Activated CD4-positive, alpha-beta T cell treated with anti-CD3 and anti-CD28 coated beads, Interleukin-2, amount 10 ng/mL, durations not matched to agents 7 days and 5 days (primary cell): ENCODE results near the gene SBF2. TPM values are rescaled to one million over a fixed set of nuclear protein-coding genes. Genes with fewer than 3 reads are reported as not detected.

Experiments used
- CTCF ChIA-PET: fragments of 350-600 bp; sonication (Branson Sonifier 250); formaldehyde crosslinking; loops from one replicate; lab custom pipeline; 2021; ENCODE audit warnings: antibody characterized with exemption; lab: Charles Lee
- POLR2A ChIA-PET: fragments of 350-600 bp; sonication (Branson Sonifier 250); formaldehyde crosslinking; loops from one replicate; lab custom pipeline; 2021; ENCODE audit warnings: antibody characterized with exemption; lab: Charles Lee
- DNase-seq: peaks from one replicate; pipeline ENCODE4 v3.0.0-alpha.2; 2020
- H3K27ac Mint-ChIP-seq: one replicate; pipeline ENCODE4 v1.8.0; 2021; ENCODE audit warnings: mild to moderate bottlenecking, moderate library complexity, mixed read lengths
- H3K27me3 Mint-ChIP-seq: one replicate; pipeline ENCODE4 v1.8.0; 2021; ENCODE audit warnings: mixed read lengths
- H3K36me3 Mint-ChIP-seq: one replicate; pipeline ENCODE4 v1.8.0; 2021; ENCODE audit warnings: low read depth, mixed read lengths
- H3K4me1 Mint-ChIP-seq: one replicate; pipeline ENCODE4 v1.8.0; 2021; ENCODE audit warnings: mixed read lengths
- H3K4me3 Mint-ChIP-seq: one replicate; pipeline ENCODE4 v1.8.0; 2021; ENCODE audit warnings: mild to moderate bottlenecking, moderate library complexity, mixed read lengths
- H3K9me3 Mint-ChIP-seq: one replicate; pipeline ENCODE4 v1.8.0; 2021; ENCODE audit warnings: mixed read lengths
- total RNA-seq, 2 experiments: library from RNA; stranded (reverse); gene quantifications; one replicate each; pipeline ENCODE4 v1.2.3, GENCODE V29; 2021

SBF2 gene
- total RNA-seq, 2 experiments from 2014 or later, result 3.2 to 3.7 TPM

GRCh38 chr11:9874466-9874865 is 419.6 kb downstream of the SBF2 start:
- H3K9me3 Mint-ChIP-seq, result peaks cover 4% of the 10 kb centered on the region
- no peaks in the 10 kb centered on the region for H3K27me3 Mint-ChIP-seq
- no peak for DNase-seq
- ChIA-PET CTCF (interaction anchor here (1.8 kb wide), 1 partner anchor 59 kb away, joined by 6 read pairs; no protein-coding TSS in a partner anchor), POLR2A (no interaction called here)
- H3K27ac Mint-ChIP-seq, result no peak overlapping the region
- no peaks in the 10 kb centered on the region for H3K36me3 Mint-ChIP-seq
- H3K4me3 Mint-ChIP-seq, result no peak overlapping the region
- no peaks in the 10 kb centered on the region for H3K4me1 Mint-ChIP-seq

GRCh38 chr11:9868641-9869040 is 425.4 kb downstream of the SBF2 start:
- no peak for DNase-seq
- Mint-ChIP-seq H3K4me3 (no peak overlapping the region), H3K4me1 (no peaks in the 10 kb centered on the region), H3K36me3 (no peaks in the 10 kb centered on the region), H3K27ac (no peak overlapping the region), H3K9me3 (peaks cover 7% of the 10 kb centered on the region), H3K27me3 (no peaks in the 10 kb centered on the region)
- ChIA-PET POLR2A (no interaction called here), CTCF (no interaction called here)

GRCh38 chr11:9862981-9863380 is 431.0 kb downstream of the SBF2 start:
- ChIA-PET CTCF (interaction anchor here (0.6 to 1.5 kb wide), 5 partner anchors 8 to 463 kb away, joined by 3 to 4 read pairs (median 3); no protein-coding TSS in a partner anchor), POLR2A (no interaction called here)
- no peak for DNase-seq
- Mint-ChIP-seq H3K36me3 (no peaks in the 10 kb centered on the region), H3K27ac (no peak overlapping the region), H3K4me1 (peaks cover 30% of the 10 kb centered on the region), H3K9me3 (peaks cover 2% of the 10 kb centered on the region), H3K27me3 (no peaks in the 10 kb centered on the region), H3K4me3 (no peak overlapping the region)

- peaks cover 32% of the 10 kb centered on the region for H3K4me1 Mint-ChIP-seq
- DNase-seq, result peak; percentile 61
- no peaks in the 10 kb centered on the region for H3K27me3 Mint-ChIP-seq
- POLR2A ChIA-PET, result no interaction called here
- CTCF ChIA-PET, result interaction anchor here (0.7 to 1.5 kb wide), 3 partner anchors 9 to 464 kb away, joined by 3 read pairs; no protein-coding TSS in a partner anchor
- H3K27ac Mint-ChIP-seq, result peak overlapping the region; percentile 48
- no peaks in the 10 kb centered on the region for H3K36me3 Mint-ChIP-seq
- H3K4me3 Mint-ChIP-seq, result no peak overlapping the region
- no peaks in the 10 kb centered on the region for H3K9me3 Mint-ChIP-seq
Observed at GRCh38 chr11:9861860-9862725, 431.9 kb downstream of the SBF2 start.

- POLR2A ChIA-PET, result no interaction called here
- peak overlapping the region; percentile 58 for H3K27ac Mint-ChIP-seq
- H3K4me3 Mint-ChIP-seq, result no peak overlapping the region
- CTCF ChIA-PET, result interaction anchor here (0.7 to 1.8 kb wide), 5 partner anchors 10 to 23 kb away, joined by 3 to 5 read pairs (median 3); no protein-coding TSS in a partner anchor
- no peak for DNase-seq
- peaks cover 32% of the 10 kb centered on the region for H3K4me1 Mint-ChIP-seq
- H3K9me3 Mint-ChIP-seq, result no peaks in the 10 kb centered on the region
- no peaks in the 10 kb centered on the region for H3K36me3 Mint-ChIP-seq
- H3K27me3 Mint-ChIP-seq, result no peaks in the 10 kb centered on the region
Observed at GRCh38 chr11:9859554-9860305, 434.3 kb downstream of the SBF2 start.

GRCh38 chr11:9858822-9859221 is 435.2 kb downstream of the SBF2 start:
- no peaks in the 10 kb centered on the region for H3K36me3 Mint-ChIP-seq
- CTCF ChIA-PET, result interaction anchor here (1.0 to 1.8 kb wide), 2 partner anchors 11 to 15 kb away, joined by 3 to 4 read pairs; no protein-coding TSS in a partner anchor
- peak; percentile 13 for DNase-seq
- POLR2A ChIA-PET, result no interaction called here
- H3K9me3 Mint-ChIP-seq, result no peaks in the 10 kb centered on the region
- H3K27me3 Mint-ChIP-seq, result no peaks in the 10 kb centered on the region
- H3K27ac Mint-ChIP-seq, result peak overlapping the region; percentile 76
- H3K4me3 Mint-ChIP-seq, result no peak overlapping the region
- peaks cover 32% of the 10 kb centered on the region for H3K4me1 Mint-ChIP-seq

- no peaks in the 10 kb centered on the region for H3K36me3 Mint-ChIP-seq
- H3K27me3 Mint-ChIP-seq, result no peaks in the 10 kb centered on the region
- ChIA-PET POLR2A (no interaction called here), CTCF (interaction anchor here (1.1 kb wide), 1 partner anchor 16 kb away, joined by 3 read pairs; no protein-coding TSS in a partner anchor)
- no peak overlapping the region for H3K27ac Mint-ChIP-seq
- peaks cover 32% of the 10 kb centered on the region for H3K4me1 Mint-ChIP-seq
- H3K4me3 Mint-ChIP-seq, result no peak overlapping the region
- no peaks in the 10 kb centered on the region for H3K9me3 Mint-ChIP-seq
- DNase-seq, result no peak
Observed at GRCh38 chr11:9858218-9858617, 435.8 kb downstream of the SBF2 start.

GRCh38 chr11:9855579-9856287 is 438.3 kb downstream of the SBF2 start:
- ChIA-PET CTCF (interaction anchor here (0.6 to 0.8 kb wide), 4 partner anchors 10 to 433 kb away, joined by 3 to 5 read pairs (median 3); no protein-coding TSS in a partner anchor), POLR2A (no interaction called here)
- no peak overlapping the region for H3K27ac Mint-ChIP-seq
- DNase-seq, result no peak
- no peaks in the 10 kb centered on the region for H3K9me3 Mint-ChIP-seq
- peaks cover 24% of the 10 kb centered on the region for H3K4me1 Mint-ChIP-seq
- H3K27me3 Mint-ChIP-seq, result no peaks in the 10 kb centered on the region
- H3K36me3 Mint-ChIP-seq, result no peaks in the 10 kb centered on the region
- no peak overlapping the region for H3K4me3 Mint-ChIP-seq

GRCh38 chr11:9853929-9854552 is 440.0 kb downstream of the SBF2 start:
- Mint-ChIP-seq H3K9me3 (no peaks in the 10 kb centered on the region), H3K27ac (no peak overlapping the region)

GRCh38 chr11:9852465-9852864 is 441.6 kb downstream of the SBF2 start:
- Mint-ChIP-seq H3K9me3 (no peaks in the 10 kb centered on the region), H3K27ac (no peak overlapping the region), H3K4me3 (no peak overlapping the region), H3K4me1 (peaks cover 2% of the 10 kb centered on the region), H3K36me3 (no peaks in the 10 kb centered on the region), H3K27me3 (no peaks in the 10 kb centered on the region)
- ChIA-PET CTCF (no interaction called here), POLR2A (no interaction called here)
- DNase-seq, result no peak

More at GRCh38 chr11:9853929-9854552, 440.0 kb downstream of the SBF2 start:
- CTCF ChIA-PET, result no interaction called here
- Mint-ChIP-seq H3K27me3 (no peaks in the 10 kb centered on the region), H3K36me3 (no peaks in the 10 kb centered on the region), H3K4me3 (no peak overlapping the region), H3K4me1 (peaks cover 13% of the 10 kb centered on the region)
- POLR2A ChIA-PET, result no interaction called here
- no peak for DNase-seq

GRCh38 chr11:9851366-9851765 is 442.7 kb downstream of the SBF2 start:
- H3K9me3 Mint-ChIP-seq, result no peaks in the 10 kb centered on the region
- no peak overlapping the region for H3K27ac Mint-ChIP-seq
- POLR2A ChIA-PET, result no interaction called here
- DNase-seq, result no peak
- H3K4me3 Mint-ChIP-seq, result no peak overlapping the region
- no peaks in the 10 kb centered on the region for H3K27me3 Mint-ChIP-seq
- no peaks in the 10 kb centered on the region for H3K36me3 Mint-ChIP-seq
- CTCF ChIA-PET, result interaction anchor here (0.6 to 1.1 kb wide), 5 partner anchors 9 to 940 kb away, joined by 3 to 4 read pairs (median 3); no protein-coding TSS in a partner anchor
- peaks cover 4% of the 10 kb centered on the region for H3K4me1 Mint-ChIP-seq
